Measurements from ENCODE around the gene RPUSD3.
"Not testable (repeated sequence)": the region's sequence is repeated elsewhere in the genome, so short reads cannot be mapped to it uniquely, and the experiment has no call there.

Gene RPUSD3

GRCh38 chr3:9864200-9864927, 20.6 kb upstream of the RPUSD3 start:
- DNase-seq, result peak; percentile 61

GRCh38 chr3:9863058-9863772, 19.4 kb upstream of the RPUSD3 start:
- DNase-seq, result no peak

- peak; percentile 44 for DNase-seq
Measured at GRCh38 chr3:9862391-9863057, 18.7 kb upstream of the RPUSD3 start.

- DNase-seq, result no peak
Measured at GRCh38 chr3:9861626-9862130, 17.9 kb upstream of the RPUSD3 start.

- DNase-seq, result no peak
Measured at GRCh38 chr3:9861201-9861600, 17.4 kb upstream of the RPUSD3 start.

GRCh38 chr3:9859530-9860025, 15.8 kb upstream of the RPUSD3 start:
- DNase-seq, result no peak

- DNase-seq, result no peak
Measured at GRCh38 chr3:9855594-9855993, 11.8 kb upstream of the RPUSD3 start.

- not testable (repeated sequence) for DNase-seq
Measured at GRCh38 chr3:9854291-9854940, 10.6 kb upstream of the RPUSD3 start.

- DNase-seq, result no peak
Measured at GRCh38 chr3:9852528-9852927, 8.7 kb upstream of the RPUSD3 start.

GRCh38 chr3:9851926-9852325, 8.1 kb upstream of the RPUSD3 start:
- DNase-seq, result not testable (repeated sequence)

GRCh38 chr3:9851383-9851782, 7.6 kb upstream of the RPUSD3 start:
- DNase-seq, result not testable (repeated sequence)

- not testable (repeated sequence) for DNase-seq
Measured at GRCh38 chr3:9848860-9849259, 5.1 kb upstream of the RPUSD3 start.

- not testable (repeated sequence) for DNase-seq
Measured at GRCh38 chr3:9847870-9848269, 4.1 kb upstream of the RPUSD3 start.

- DNase-seq, result no peak
Measured at GRCh38 chr3:9846931-9847488, 3.2 kb upstream of the RPUSD3 start.

GRCh38 chr3:9846231-9846630, 2.4 kb upstream of the RPUSD3 start:
- DNase-seq, result no peak

- no peak for DNase-seq
Measured at GRCh38 chr3:9841015-9841414, 2.8 kb downstream of the RPUSD3 start.

GRCh38 chr3:9838856-9839255, 5.0 kb downstream of the RPUSD3 start:
- no peak for DNase-seq

GRCh38 chr3:9837701-9838582, 5.9 kb downstream of the RPUSD3 start:
- no peak for DNase-seq

- DNase-seq, result no peak
Measured at GRCh38 chr3:9834520-9835380, 9.1 kb downstream of the RPUSD3 start.

- DNase-seq, result no peak
Measured at GRCh38 chr3:9833078-9833477, 10.7 kb downstream of the RPUSD3 start.

GRCh38 chr3:9831253-9831652, 12.6 kb downstream of the RPUSD3 start:
- no peak for DNase-seq
